ENCODE data around the gene GRIN3A. TPM values are rescaled to one million over a fixed set of nuclear protein-coding genes. Genes with fewer than 3 reads are reported as not detected.
A peak's percentile ranks its signal among the peaks of the same experiment; 100 is the strongest.
"Not testable (repeated sequence)": the region's sequence is repeated elsewhere in the genome, so short reads cannot be mapped to it uniquely, and the experiment has no call there.

GRIN3A gene
- 1.9 TPM for polyA plus RNA-seq (ENCODE audit: insufficient read length)
- long read RNA-seq, donor 1: 0 reads
- long read RNA-seq, donor 2: 0 reads
- long read RNA-seq, donor 3: 0 reads
- long read RNA-seq, donor 4: 0 reads
- long read RNA-seq, donor 5: 0 reads
- long read RNA-seq, donor 6: 0 reads
- long read RNA-seq, donor 7: 0 reads
- long read RNA-seq, donor 8: 0 reads

DNA sequence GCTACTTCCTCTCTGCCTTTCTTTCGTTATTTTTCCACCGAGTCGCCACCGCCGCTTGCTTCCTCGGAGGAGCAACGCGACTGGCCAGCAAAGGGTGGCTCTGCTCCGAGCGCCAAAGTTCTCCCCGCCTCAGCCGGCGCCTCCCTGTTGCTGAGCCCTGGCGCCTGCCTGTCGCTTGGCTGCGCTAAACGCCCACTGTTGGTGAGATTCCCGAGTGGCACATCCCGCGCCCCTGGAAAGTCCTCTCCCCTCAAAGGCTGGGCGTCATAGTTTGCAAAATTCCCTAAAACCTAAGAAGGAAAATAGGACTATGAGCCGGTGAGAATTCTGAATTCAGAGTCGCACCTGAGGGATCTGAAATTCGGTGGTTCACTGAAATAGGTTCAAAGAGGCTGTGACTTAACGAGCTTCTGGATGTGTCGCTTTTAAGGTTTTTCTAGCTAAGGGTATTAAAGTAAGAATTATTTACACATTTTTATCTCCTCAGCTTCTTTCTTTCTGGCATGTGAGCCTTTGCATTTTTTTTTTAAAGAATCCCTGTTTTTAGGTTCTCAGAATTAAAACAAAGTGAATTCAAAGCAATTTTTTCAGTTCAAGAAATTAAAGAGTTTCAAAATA is at the start of gene GRIN3A:
GRIN3A (minus strand) TSS at position 82 of the 618 bp plus-strand sequence. CDS start 668 bp downstream, outside the sequence.
- no peak for DNase-seq

GRCh38 chr9:101787891-101788290 is 49.4 kb upstream of the GRIN3A start:
- DNase-seq: no peak

DNA sequence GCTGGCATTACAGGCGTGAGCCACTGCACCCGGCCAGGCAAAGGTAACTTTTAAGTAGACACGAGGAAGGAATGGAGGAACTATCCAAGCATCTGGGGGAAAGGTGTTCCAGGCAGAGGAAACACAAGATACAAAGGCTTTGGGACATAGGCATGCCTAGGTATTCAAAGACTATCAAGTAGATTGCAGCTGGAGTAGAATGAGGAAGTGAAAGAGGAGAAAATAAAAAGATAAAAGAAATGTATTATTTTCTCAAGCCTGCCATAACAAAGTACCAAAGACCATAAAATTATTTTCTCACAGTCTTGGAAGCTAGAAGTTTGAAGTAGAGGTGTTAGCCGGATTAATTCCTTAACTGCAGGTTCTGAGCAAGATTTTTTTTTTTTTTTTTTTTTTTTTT is 39.9 kb upstream of the GRIN3A start:
- DNase-seq: no peak

GRCh38 chr9:101764472-101764871 is 26.0 kb upstream of the GRIN3A start:
- DNase-seq: no peak

DNA sequence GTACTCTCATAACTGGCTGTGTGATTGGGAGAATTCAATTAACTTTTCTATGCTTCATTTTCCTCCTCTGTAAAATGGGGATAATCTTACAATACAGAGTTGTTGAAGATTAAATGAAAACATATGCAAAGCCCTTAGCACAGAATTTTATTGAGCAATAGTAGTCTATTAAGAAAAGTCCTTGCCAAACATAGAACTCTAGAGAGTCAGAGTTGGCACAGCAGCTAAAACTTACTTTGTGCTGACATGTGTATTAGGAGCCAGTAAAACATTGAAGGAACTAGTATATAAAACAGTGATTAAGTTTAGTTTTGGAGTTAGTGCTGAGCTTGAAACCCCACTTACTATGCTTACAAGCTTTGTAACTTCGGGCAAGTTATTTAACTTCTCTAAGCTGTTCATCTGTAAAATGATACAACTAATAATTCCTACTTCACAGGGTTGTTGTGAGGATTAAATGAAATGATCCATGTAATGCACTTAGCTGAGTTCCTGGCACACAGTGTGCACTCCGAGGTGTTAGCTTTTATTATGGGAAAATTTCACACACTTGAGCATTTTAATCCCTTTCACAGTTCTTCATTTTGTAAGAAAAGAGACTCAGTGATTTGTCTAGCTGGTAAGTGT is 20.0 kb upstream of the GRIN3A start:
- no peak for DNase-seq

DNA sequence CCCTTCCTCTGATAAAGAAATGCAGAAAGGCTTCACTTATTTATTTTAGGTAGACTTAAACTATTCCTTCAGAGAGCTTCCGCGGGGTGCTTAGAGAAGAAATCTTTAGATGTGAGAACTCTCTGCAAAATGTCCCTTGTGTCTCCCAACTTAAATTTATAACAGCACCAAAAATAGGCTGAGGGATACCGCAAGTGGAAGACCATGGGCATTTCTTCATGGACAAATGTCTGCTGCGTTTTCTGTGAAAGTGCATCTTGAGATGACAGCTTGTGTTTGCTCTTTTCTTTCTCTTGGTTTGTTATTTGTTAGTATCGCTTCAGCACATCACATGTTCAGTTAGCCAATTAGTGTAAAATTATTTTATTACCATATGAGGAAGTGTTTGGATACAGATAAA is 15.3 kb upstream of the GRIN3A start:
- no peak for DNase-seq

DNA sequence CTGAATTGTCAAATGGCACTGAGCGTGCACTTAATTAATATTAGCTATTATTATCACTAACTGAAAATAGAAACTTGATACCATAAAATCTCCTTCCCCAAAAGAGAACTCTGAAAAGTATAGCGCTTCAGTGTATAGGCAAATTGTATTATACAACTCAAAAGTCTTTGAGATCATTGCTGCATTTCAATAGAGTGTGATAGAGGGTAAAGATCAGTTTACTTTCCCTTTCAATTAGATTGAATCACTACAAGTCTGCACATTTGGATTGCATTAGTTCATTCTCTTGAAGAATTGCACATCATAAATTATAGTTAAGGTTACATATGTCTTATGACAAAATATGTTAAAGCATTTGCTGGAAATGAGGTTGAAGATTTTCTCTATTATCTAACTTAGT is 13.4 kb upstream of the GRIN3A start:
- DNase-seq: no peak

GRCh38 chr9:101739311-101739710 is 864 bp upstream of the GRIN3A start:
- DNase-seq: no peak

GRCh38 chr9:101737705-101738565 is 512 bp downstream of the GRIN3A start:
- no peak for DNase-seq

GRCh38 chr9:101737165-101737704 is 1.2 kb downstream of the GRIN3A start:
- DNase-seq: no peak

GRCh38 chr9:101736717-101737116 is 1.7 kb downstream of the GRIN3A start:
- peak; percentile 80 for DNase-seq

DNA sequence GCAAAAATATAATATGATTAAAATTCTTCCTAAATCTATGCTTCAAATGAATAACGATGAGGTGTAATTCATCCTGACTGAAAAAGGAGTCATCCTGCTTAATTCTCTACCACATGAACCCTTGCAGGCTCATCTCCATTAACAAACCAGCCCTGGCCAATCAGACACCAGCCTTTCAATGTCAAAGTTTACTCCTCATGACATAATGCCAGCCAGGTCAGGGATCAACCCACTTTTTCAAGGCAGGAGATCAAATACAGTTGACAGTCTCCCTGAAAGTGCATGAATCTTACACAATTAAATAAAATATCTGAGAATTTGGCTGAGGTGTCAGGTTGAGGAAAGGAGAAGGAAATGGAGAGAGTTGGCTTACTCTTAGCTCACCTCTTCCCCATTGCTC is 7.0 kb downstream of the GRIN3A start:
- DNase-seq: no peak

DNA sequence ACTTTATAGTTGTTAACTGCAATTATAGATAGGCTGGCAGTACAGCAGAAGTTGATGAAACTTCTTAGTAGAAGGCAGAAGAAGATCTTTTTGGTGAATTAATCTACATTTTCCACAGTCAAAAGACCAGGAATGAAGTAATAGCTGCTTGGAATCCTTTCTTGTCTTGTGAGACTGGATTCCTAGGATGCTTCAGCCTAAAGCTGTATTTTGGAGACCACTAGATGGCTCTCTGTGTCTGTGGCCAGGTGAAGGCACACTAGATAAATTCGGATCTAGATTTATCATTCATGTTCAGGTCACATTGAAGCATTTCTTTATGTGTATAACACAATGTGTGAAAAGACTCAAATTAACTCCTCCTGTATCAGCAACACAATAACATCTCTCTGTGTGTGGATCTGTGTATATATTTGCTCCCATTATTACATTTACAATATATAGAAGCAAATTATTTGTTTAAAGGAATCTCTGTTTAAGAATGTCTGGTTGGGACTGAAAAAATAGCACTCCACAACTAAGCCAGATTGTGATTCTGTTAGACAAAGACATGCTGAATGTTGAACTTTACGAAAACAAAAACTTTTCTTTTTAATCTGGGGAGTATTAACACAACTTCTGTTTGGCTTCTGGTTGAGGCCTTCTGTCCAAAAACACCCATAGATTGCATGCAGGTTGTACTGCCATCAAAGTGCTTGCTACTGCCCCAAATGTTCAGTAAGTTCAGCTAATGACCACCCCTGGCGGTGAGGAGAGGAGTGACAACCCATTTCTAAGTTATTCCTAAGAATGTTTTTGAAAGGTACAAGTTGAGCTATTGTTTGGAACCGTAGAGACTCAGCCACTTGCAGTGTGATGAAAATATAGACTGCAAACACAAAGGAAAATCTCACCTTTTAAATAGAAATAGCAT is 10.6 kb downstream of the GRIN3A start:
- no peak for DNase-seq

DNA sequence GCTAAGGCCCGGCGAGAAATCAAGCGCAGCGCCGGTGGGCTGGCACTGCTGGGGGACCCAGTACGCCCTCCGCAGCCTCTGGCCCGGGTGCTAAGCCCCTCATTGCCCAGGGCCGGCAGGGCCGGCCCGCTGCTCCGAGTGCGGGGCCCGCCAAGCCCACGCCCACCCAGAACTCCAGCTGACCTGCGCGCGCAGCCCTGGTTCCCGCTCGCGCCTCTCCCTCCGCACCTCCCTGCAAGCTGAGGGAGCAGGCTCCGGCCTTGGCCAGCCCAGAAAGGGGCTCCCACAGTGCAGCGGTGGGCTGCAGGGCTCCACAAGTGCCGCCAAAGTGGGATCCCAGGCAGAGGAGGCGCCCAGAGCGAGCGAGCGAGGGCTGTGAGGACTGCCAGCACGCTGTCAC is 14.2 kb downstream of the GRIN3A start:
- not testable (repeated sequence) for DNase-seq

GRCh38 chr9:101718192-101718591 is 20.3 kb downstream of the GRIN3A start:
- no peak for DNase-seq

DNA sequence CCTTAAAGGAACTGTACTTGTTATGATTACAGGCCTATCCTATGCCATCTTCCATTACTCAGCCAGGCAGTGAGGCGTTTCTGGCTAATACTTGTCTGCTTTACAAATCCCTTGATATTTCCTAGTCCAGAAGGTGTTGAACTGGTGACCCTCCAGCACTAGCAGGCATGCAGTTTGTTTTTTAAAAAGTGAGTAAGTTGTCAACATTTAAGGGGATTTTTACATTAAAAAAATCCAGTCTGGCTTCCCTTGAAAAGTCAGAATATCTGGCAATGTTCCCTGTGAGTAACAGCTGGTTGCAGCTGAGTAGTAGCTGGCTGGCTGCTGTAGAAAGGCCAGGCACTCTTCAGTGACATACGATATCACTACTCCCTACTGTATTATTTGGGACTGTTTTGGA is 21.8 kb downstream of the GRIN3A start:
- peak; percentile 70 for DNase-seq

DNA sequence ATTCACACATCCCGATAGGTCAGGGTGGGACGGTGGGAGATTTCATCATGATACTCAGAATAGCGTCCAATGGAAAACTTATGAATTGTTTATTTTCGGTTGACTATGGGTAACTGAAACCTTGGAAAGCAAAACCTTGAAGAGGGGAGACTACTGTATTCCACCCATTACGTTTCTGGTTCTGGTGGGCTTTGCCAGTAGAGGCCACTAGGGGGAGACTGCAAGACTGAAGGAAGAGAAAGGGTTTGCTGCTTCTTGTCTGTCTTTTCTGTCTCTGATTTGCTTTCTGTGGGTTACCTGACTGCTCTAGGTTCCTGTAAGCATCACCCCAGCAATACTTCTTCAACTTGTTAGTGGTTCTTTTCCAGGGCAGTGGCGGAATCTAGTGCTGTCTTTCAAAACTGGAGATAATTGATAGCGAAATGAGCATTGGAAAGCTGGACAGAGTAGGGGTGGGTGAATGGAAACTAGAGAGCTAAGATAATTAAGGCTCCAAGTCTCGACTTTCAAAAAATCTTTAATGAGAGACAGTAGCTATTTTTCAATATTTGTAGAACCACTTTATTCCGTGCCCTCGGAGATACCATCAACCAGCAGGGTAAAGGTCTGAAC is 27.0 kb downstream of the GRIN3A start:
- DNase-seq: no peak

- no peak for DNase-seq
Measured at GRCh38 chr9:101708855-101709254, 29.6 kb downstream of the GRIN3A start.

- DNase-seq: no peak
Measured at GRCh38 chr9:101707721-101708120, 30.7 kb downstream of the GRIN3A start.

- no peak for DNase-seq
Measured at GRCh38 chr9:101706997-101707396, 31.4 kb downstream of the GRIN3A start.

- DNase-seq: no peak
Measured at GRCh38 chr9:101706261-101706798, 32.1 kb downstream of the GRIN3A start.
